Right atrium auricular region (tissue), 2 donors: ENCODE results near the gene ARMC3. TPM values are rescaled to one million over a fixed set of nuclear protein-coding genes. Genes with fewer than 3 reads are reported as not detected.

ENCODE experiments used
- DNase-seq: peaks from one replicate; pipeline ENCODE4 v3.0.0-alpha.2; 2019; ENCODE audit warnings: low spot score
- H3K27ac ChIP-seq, 2 donors: fragments of 200-600 bp; sonication (generic); 1 replicate in 1 of 2; 2 replicates in 1 of 2; pipeline ENCODE4 v1.5.1; 2016 to 2019
- H3K27me3 ChIP-seq, 2 donors: fragments of 200-600 bp; sonication (generic); one replicate each; pipeline versions ENCODE4 v1.5.1 to v1.6.0; 2017 to 2019
- H3K36me3 ChIP-seq: fragments of 200-600 bp; sonication (generic); one replicate; pipeline ENCODE4 v1.5.1; 2016
- H3K4me1 ChIP-seq, 2 donors: fragments of 200-600 bp; sonication (generic); one replicate each; pipeline versions ENCODE4 v1.5.1 to v1.6.0; 2017 to 2019
- H3K4me3 ChIP-seq, 2 donors: fragments of 200-600 bp; sonication (generic); 1 replicate in 1 of 2; 2 replicates in 1 of 2; pipeline ENCODE4 v1.5.1; 2017 to 2019; ENCODE audit warnings: mild to moderate bottlenecking in 1 of 2, moderate library complexity in 1 of 2
- H3K9me3 ChIP-seq, 2 donors: fragments of 200-600 bp; sonication (generic); one replicate each; pipeline ENCODE4 v1.5.1; 2019
- CTCF ChIP-seq, 2 donors: fragments of 200-600 bp; sonication (generic); IDR thresholded peaks; one replicate each; pipeline ENCODE4 v1.5.1; 2019; ENCODE audit warnings: antibody characterized with exemption in 2 of 2
- total RNA-seq, 2 donors: library from RNA; depleted of rRNA; stranded (reverse); fragments of >200 nt; gene quantifications; one replicate each; pipeline ENCODE4 v1.1.0, GENCODE V29; 2016

The ARMC3 gene
- total RNA-seq, 2 donors from 2014 or later, result not detected

- DNase-seq, result no peak
- no peak overlapping the region for H3K27ac ChIP-seq
- H3K36me3 ChIP-seq, result no peaks in the 10 kb centered on the region
- no peak for TF ChIP-seq CTCF (IDR thresholded peaks at IDR 0.05)
- no peaks in the 10 kb centered on the region for H3K27me3 ChIP-seq
- H3K4me1 ChIP-seq, result no peaks in the 10 kb centered on the region
- no peaks in the 10 kb centered on the region for H3K9me3 ChIP-seq
- H3K4me3 ChIP-seq, result no peak overlapping the region
These were observed 72.1 kb downstream of the ARMC3 start for GRCh38 chr10:22999942-23000341.

- no peak for TF ChIP-seq CTCF (IDR thresholded peaks at IDR 0.05)
- H3K4me1 ChIP-seq, result no peaks in the 10 kb centered on the region
- no peaks in the 10 kb centered on the region for H3K36me3 ChIP-seq
- H3K9me3 ChIP-seq, result no peaks in the 10 kb centered on the region
- no peak overlapping the region for H3K27ac ChIP-seq
- no peaks in the 10 kb centered on the region for H3K27me3 ChIP-seq
- no peak for DNase-seq
- no peak overlapping the region for H3K4me3 ChIP-seq
These were observed 74.2 kb downstream of the ARMC3 start for GRCh38 chr10:23001901-23002516.

DNA sequence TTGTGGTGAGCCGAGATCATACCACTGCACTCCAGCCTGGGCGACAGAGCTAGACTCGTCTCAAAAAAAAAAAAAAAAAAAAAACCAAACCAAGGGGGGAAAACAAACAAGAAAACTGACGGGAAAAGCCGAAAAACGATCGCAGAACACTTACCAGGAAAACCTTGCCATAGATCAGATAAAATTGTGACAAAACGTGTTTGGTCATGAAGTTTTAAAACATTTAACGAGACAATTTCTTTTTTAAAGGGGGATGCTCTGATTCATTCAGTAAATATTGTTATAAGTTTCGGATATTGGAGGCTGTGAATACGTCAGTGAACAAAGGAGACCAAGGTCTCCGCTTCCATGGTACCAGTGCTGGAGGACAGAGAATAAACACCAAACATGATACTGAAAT lies 77.3 kb downstream of the ARMC3 start:
- DNase-seq, result no peak
- no peak overlapping the region for H3K27ac ChIP-seq
- no peaks in the 10 kb centered on the region for H3K36me3 ChIP-seq
- no peaks in the 10 kb centered on the region for H3K4me1 ChIP-seq
- H3K4me3 ChIP-seq, result no peak overlapping the region
- no peak for TF ChIP-seq CTCF (IDR thresholded peaks at IDR 0.05)
- H3K27me3 ChIP-seq, result no peaks in the 10 kb centered on the region
- H3K9me3 ChIP-seq, result no peaks in the 10 kb centered on the region

GRCh38 chr10:23013581-23014335 lies 85.9 kb downstream of the ARMC3 start:
- no peaks in the 10 kb centered on the region for H3K4me1 ChIP-seq
- H3K36me3 ChIP-seq, result no peaks in the 10 kb centered on the region
- no peak for DNase-seq
- H3K9me3 ChIP-seq, result no peaks in the 10 kb centered on the region
- no peaks in the 10 kb centered on the region for H3K27me3 ChIP-seq
- H3K4me3 ChIP-seq, result no peak overlapping the region
- no peak overlapping the region for H3K27ac ChIP-seq
- TF ChIP-seq CTCF (IDR thresholded peaks at IDR 0.05), result no peak

DNA sequence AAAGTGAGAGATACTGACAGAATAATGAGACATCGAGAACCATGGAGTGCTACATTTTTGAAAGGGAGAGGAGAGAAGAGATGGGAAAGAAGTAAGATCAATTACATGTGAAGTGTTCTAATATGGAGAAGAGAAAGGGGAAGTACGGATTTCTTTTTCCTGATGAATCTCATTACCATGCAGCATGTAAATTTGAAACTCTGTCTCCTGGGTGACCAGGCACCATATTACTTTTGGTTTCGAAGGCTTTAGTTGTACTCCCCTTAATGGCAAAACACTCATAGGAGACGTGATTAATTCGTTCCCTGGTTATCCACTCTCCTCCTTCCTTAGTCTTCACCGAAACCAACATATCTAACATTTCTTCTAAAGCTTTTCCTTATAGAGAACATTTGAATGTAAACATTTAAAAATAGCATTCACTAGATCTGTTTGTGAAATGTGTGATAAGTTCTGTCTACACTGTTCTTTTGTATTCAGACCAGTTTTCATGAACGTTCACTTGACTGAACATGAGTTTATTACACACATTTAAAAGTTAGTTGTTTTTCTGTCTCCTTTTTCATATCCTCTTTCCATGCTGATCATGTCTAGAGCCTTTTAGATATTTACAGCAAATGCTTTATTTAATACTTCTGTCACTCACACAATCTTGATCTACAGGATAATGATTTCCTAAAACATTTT lies 87.3 kb downstream of the ARMC3 start:
- TF ChIP-seq CTCF (IDR thresholded peaks at IDR 0.05), result no peak
- H3K27ac ChIP-seq, result no peak overlapping the region
- H3K4me1 ChIP-seq, result no peaks in the 10 kb centered on the region
- no peaks in the 10 kb centered on the region for H3K27me3 ChIP-seq
- H3K4me3 ChIP-seq, result no peak overlapping the region
- no peaks in the 10 kb centered on the region for H3K9me3 ChIP-seq
- no peaks in the 10 kb centered on the region for H3K36me3 ChIP-seq
- DNase-seq, result no peak
